BJ (cell line): ENCODE measurements around the gene TTC33. TPM values are rescaled to one million over a fixed set of nuclear protein-coding genes. Genes with fewer than 3 reads are reported as not detected.

Source experiments
- CTCF ChIA-PET: fragments of 350-600 bp; formaldehyde crosslinking; extraction: SDS; loops from one replicate; lab custom pipeline; 2021; ENCODE audit warnings: antibody characterized with exemption, inconsistent platforms; lab: Yijun Ruan, JAX
- POLR2A ChIA-PET: fragments of 300-600 bp; sonication (Branson Sonifier 250); formaldehyde crosslinking; extraction: SDS; loops from one replicate; lab custom pipeline; 2021; ENCODE audit warnings: antibody characterized with exemption; lab: Charles Lee
- DNase-seq: peaks from one replicate; pipeline ENCODE4 v3.0.0-alpha.2; 2011; ENCODE audit warnings: low read depth
- H3K27me3 ChIP-seq: 2 replicates; pipeline ENCODE4 v1.6.0; 2011; ENCODE audit warnings: low read length; ENCODE audit not compliant: control insufficient read depth, insufficient read depth
- H3K36me3 ChIP-seq: 2 replicates; pipeline ENCODE4 v1.5.1; 2011; ENCODE audit warnings: low read length; ENCODE audit not compliant: control insufficient read depth, insufficient read depth
- H3K4me3 ChIP-seq: 2 replicates; pipeline ENCODE4 v1.5.1; 2011; ENCODE audit warnings: low read depth, mild to moderate bottlenecking, control low read depth, low read length
- CTCF ChIP-seq: IDR thresholded peaks from 2 replicates; pipeline ENCODE4 v1.5.1; 2011; ENCODE audit warnings: low read depth, mild to moderate bottlenecking, control low read depth, inconsistent platforms, low read length, moderate library complexity; ENCODE audit not compliant: insufficient read depth
- polyA plus RNA-seq: library from polyadenylated mRNA; depleted of rRNA; stranded (reverse); fragments of >200 nt; gene quantifications from 2 replicates; pipeline ENCODE4 v1.2.3, GENCODE V29; 2011

Gene TTC33
- polyA plus RNA-seq, 1 experiment, result 2.8 TPM

GRCh38 chr5:40521108-40521785, 234.5 kb downstream of the TTC33 start:
- CTCF ChIA-PET, result interaction anchor here (0.8 kb wide), 1 partner anchor 9 kb away, joined by 3 read pairs; no protein-coding TSS in a partner anchor
- no peak for DNase-seq
- POLR2A ChIA-PET, result no interaction called here
- no peak overlapping the region for H3K4me3 ChIP-seq
- no peak for TF ChIP-seq CTCF
- H3K27me3 ChIP-seq, result no peaks in the 10 kb centered on the region
- H3K36me3 ChIP-seq, result no peaks in the 10 kb centered on the region

- Histone ChIP-seq H3K36me3 (no peaks in the 10 kb centered on the region), H3K4me3 (no peak overlapping the region), H3K27me3 (no peaks in the 10 kb centered on the region)
- ChIA-PET CTCF (no interaction called here), POLR2A (no interaction called here)
- no peak for DNase-seq
- TF ChIP-seq CTCF, result no peak
Measured at GRCh38 chr5:40518485-40518917, 237.3 kb downstream of the TTC33 start.

- DNase-seq, result no peak
- TF ChIP-seq CTCF, result no peak
- Histone ChIP-seq H3K27me3 (no peaks in the 10 kb centered on the region), H3K4me3 (no peak overlapping the region), H3K36me3 (no peaks in the 10 kb centered on the region)
- ChIA-PET CTCF (interaction anchor here (1.4 to 1.5 kb wide), 2 partner anchors 11 to 174 kb away, joined by 3 to 4 read pairs; no protein-coding TSS in a partner anchor), POLR2A (no interaction called here)
Measured at GRCh38 chr5:40515476-40515875, 240.3 kb downstream of the TTC33 start.

- no peak for DNase-seq
- no peak for TF ChIP-seq CTCF
- Histone ChIP-seq H3K4me3 (no peak overlapping the region), H3K27me3 (no peaks in the 10 kb centered on the region), H3K36me3 (no peaks in the 10 kb centered on the region)
- ChIA-PET POLR2A (no interaction called here), CTCF (interaction anchor here (1.0 kb wide), 1 partner anchor 72 kb away, joined by 3 read pairs; no protein-coding TSS in a partner anchor)
Measured at GRCh38 chr5:40514976-40515375, 240.8 kb downstream of the TTC33 start.

- TF ChIP-seq CTCF, result no peak
- Histone ChIP-seq H3K36me3 (no peaks in the 10 kb centered on the region), H3K4me3 (no peak overlapping the region), H3K27me3 (no peaks in the 10 kb centered on the region)
- ChIA-PET POLR2A (no interaction called here), CTCF (interaction anchor here (1.0 kb wide), 1 partner anchor 13 kb away, joined by 4 read pairs; no protein-coding TSS in a partner anchor)
- DNase-seq, result no peak
Measured at GRCh38 chr5:40511801-40512200, 244.0 kb downstream of the TTC33 start.
